HEK293 (cell line): ENCODE data around the gene SMYD1.

Experiments
- CTCF ChIA-PET: fragments of 350-600 bp; formaldehyde crosslinking; extraction: SDS; loops from one replicate; lab custom pipeline; 2021; ENCODE audit warnings: antibody characterized with exemption; lab: Yijun Ruan, JAX
- POLR2A ChIA-PET: fragments of 300-600 bp; formaldehyde crosslinking; extraction: SDS; loops from one replicate; lab custom pipeline; 2020; ENCODE audit warnings: antibody characterized with exemption, inconsistent platforms; lab: Yijun Ruan, JAX
- H3K27ac ChIP-seq: fragments of 200-500 bp; sonication (Bioruptor generic); 2 replicates; pipeline ENCODE4 v1.5.1; 2014; ENCODE audit warnings: low read depth, low read length, control low read depth, inconsistent platforms; ENCODE audit errors: extremely low read depth
- H3K36me3 ChIP-seq, 2 experiments: fragments of 200-500 bp in 1 of 2; sonication (Bioruptor generic) in 1 of 2; 1 replicate in 1 of 2; 2 replicates in 1 of 2; pipeline ENCODE4 v1.5.1; 2014 to 2017; ENCODE audit warnings: inconsistent platforms in 2 of 2, low read length in 2 of 2; ENCODE audit not compliant: control insufficient read depth in 2 of 2, insufficient read depth in 1 of 2
- H3K4me1 ChIP-seq: fragments of 200-500 bp; sonication (Bioruptor generic); 2 replicates; pipeline ENCODE4 v1.5.1; 2014; ENCODE audit warnings: mild to moderate bottlenecking, low read length, inconsistent platforms; ENCODE audit not compliant: control insufficient read depth, insufficient read depth
- H3K4me3 ChIP-seq: 2 replicates; pipeline ENCODE4 v1.5.1; 2011; ENCODE audit warnings: low read depth, mild to moderate bottlenecking, control low read depth, low read length, moderate library complexity
- H3K9me3 ChIP-seq: fragments of 200-500 bp; sonication (Bioruptor generic); 2 replicates; pipeline ENCODE4 v1.5.1; 2014; ENCODE audit warnings: low read depth, low read length, inconsistent platforms; ENCODE audit not compliant: control insufficient read depth, insufficient read depth
- CTCF ChIP-seq: fragments of 450-650 bp; formaldehyde crosslinking; IDR thresholded peaks from 2 replicates; pipeline ENCODE4 v1.5.1; 2016; ENCODE audit warnings: missing biosample characterization, missing genetic modification characterization
- GLIS2 ChIP-seq: fragments of 450-650 bp; formaldehyde crosslinking; IDR thresholded peaks from 2 replicates; pipeline ENCODE4 v1.5.1; 2016; ENCODE audit warnings: missing biosample characterization, missing genetic modification characterization
- KLF10 ChIP-seq: fragments of 450-650 bp; IDR thresholded peaks from 2 replicates; pipeline ENCODE4 v1.5.1; 2018; ENCODE audit warnings: missing biosample characterization, mild to moderate bottlenecking, missing genetic modification characterization
- KLF7 ChIP-seq: fragments of 450-650 bp; formaldehyde crosslinking; IDR thresholded peaks from 2 replicates; pipeline ENCODE4 v1.5.1; 2016; ENCODE audit warnings: missing biosample characterization, missing genetic modification characterization, borderline replicate concordance
- KLF9 ChIP-seq: fragments of 450-650 bp; formaldehyde crosslinking; IDR thresholded peaks from 2 replicates; pipeline ENCODE4 v1.5.1; 2016; ENCODE audit warnings: missing biosample characterization, missing genetic modification characterization, low read depth
- PRDM4 ChIP-seq: fragments of 450-650 bp; formaldehyde crosslinking; IDR thresholded peaks from 2 replicates; pipeline ENCODE4 v1.5.1; 2017; ENCODE audit warnings: missing biosample characterization, missing genetic modification characterization
- ZBTB1 ChIP-seq: fragments of 450-650 bp; formaldehyde crosslinking; IDR thresholded peaks from 2 replicates; pipeline ENCODE4 v1.5.1; 2016; ENCODE audit warnings: missing biosample characterization, missing genetic modification characterization
- ZBTB44 ChIP-seq: fragments of 450-650 bp; IDR thresholded peaks from 2 replicates; pipeline ENCODE4 v1.5.1; 2018; ENCODE audit warnings: missing biosample characterization, mild to moderate bottlenecking, missing genetic modification characterization
- ZBTB48 ChIP-seq: fragments of 450-650 bp; formaldehyde crosslinking; IDR thresholded peaks from 2 replicates; pipeline ENCODE4 v1.5.1; 2016; ENCODE audit warnings: missing biosample characterization, missing genetic modification characterization
- ZNF140 ChIP-seq: fragments of 450-650 bp; formaldehyde crosslinking; IDR thresholded peaks from 2 replicates; pipeline ENCODE4 v1.5.1; 2016; ENCODE audit warnings: missing biosample characterization, missing genetic modification characterization
- ZNF2 ChIP-seq: fragments of 450-650 bp; formaldehyde crosslinking; IDR thresholded peaks from 2 replicates; pipeline ENCODE4 v1.5.1; 2016; ENCODE audit warnings: missing biosample characterization, missing genetic modification characterization
- ZNF274 ChIP-seq, 2 experiments: fragments of 200-500 bp in 1 of 2; fragments of 450-650 bp in 1 of 2; sonication (Bioruptor generic) in 1 of 2; formaldehyde crosslinking in 1 of 2; IDR thresholded peaks; 2 replicates each; pipeline versions ENCODE4 v1.5.1 to v1.6.1; 2014 to 2016; ENCODE audit warnings: borderline replicate concordance in 1 of 2, inconsistent platforms in 1 of 2, low read length in 1 of 2, missing biosample characterization in 1 of 2, missing genetic modification characterization in 1 of 2
- ZNF488 ChIP-seq: fragments of 450-650 bp; formaldehyde crosslinking; IDR thresholded peaks from 2 replicates; pipeline ENCODE4 v1.5.1; 2016; ENCODE audit warnings: missing biosample characterization, missing genetic modification characterization
- ZNF510 ChIP-seq: fragments of 450-650 bp; formaldehyde crosslinking; IDR thresholded peaks from 2 replicates; pipeline ENCODE4 v1.5.1; 2018; ENCODE audit warnings: mild to moderate bottlenecking, missing genetic modification characterization, missing biosample characterization; ENCODE audit not compliant: insufficient replicate concordance
- ZNF626 ChIP-seq: fragments of 450-650 bp; sonication (Bioruptor Pico); formaldehyde crosslinking; IDR thresholded peaks from 2 replicates; pipeline ENCODE4 v1.5.1; 2018; ENCODE audit warnings: missing biosample characterization, missing genetic modification characterization, inconsistent platforms
- ZNF654 ChIP-seq: fragments of 450-650 bp; formaldehyde crosslinking; IDR thresholded peaks from 2 replicates; pipeline ENCODE4 v1.5.1; 2016; ENCODE audit warnings: low read depth, missing biosample characterization, missing genetic modification characterization
- ZNF768 ChIP-seq: fragments of 450-650 bp; formaldehyde crosslinking; IDR thresholded peaks from 2 replicates; pipeline ENCODE4 v1.5.1; 2018; ENCODE audit warnings: missing biosample characterization, mild to moderate bottlenecking, missing genetic modification characterization
- ZNF776 ChIP-seq: fragments of 450-650 bp; formaldehyde crosslinking; IDR thresholded peaks from 2 replicates; pipeline ENCODE4 v1.5.0; 2017; ENCODE audit warnings: missing biosample characterization, missing genetic modification characterization, borderline replicate concordance

Gene SMYD1

GRCh38 chr2:88059979-88060906, 7.4 kb upstream of the SMYD1 start:
- H3K27ac ChIP-seq = no peak overlapping the region
- TF ChIP-seq CTCF (tag by site-specific recombination) (0 out of 2 replicates have a peak, but pooled peaks have one; percentile 34), ZNF654 (tag by site-specific recombination) (peak; percentile 69), ZNF776 (tag by site-specific recombination) (no peak)
- ChIA-PET POLR2A (interaction anchor here (0.7 to 1.1 kb wide), 2 partner anchors 95 to 99 kb away, joined by 3 read pairs; no protein-coding TSS in a partner anchor), CTCF (interaction anchor here (0.6 to 5.0 kb wide), 52 partner anchors 9 to 611 kb away, joined by 3 to 141 read pairs (median 6); partner anchors contain the start of gene SMYD1)
- H3K36me3 ChIP-seq = no peaks in the 10 kb centered on the region
- no peaks in the 10 kb centered on the region; the same call in 1 of the 2 replicates for H3K4me1 ChIP-seq
- no peak overlapping the region for H3K4me3 ChIP-seq
- no peaks in the 10 kb centered on the region for H3K9me3 ChIP-seq

GRCh38 chr2:88060907-88061275, 6.7 kb upstream of the SMYD1 start:
- POLR2A ChIA-PET = interaction anchor here (1.1 kb wide), 1 partner anchor 99 kb away, joined by 3 read pairs; no protein-coding TSS in a partner anchor

GRCh38 chr2:88061295-88061694, 6.3 kb upstream of the SMYD1 start:
- Histone ChIP-seq H3K4me3 (no peak overlapping the region), H3K9me3 (no peaks in the 10 kb centered on the region), H3K27ac (no peak overlapping the region), H3K4me1 (no peaks in the 10 kb centered on the region), H3K36me3 (no peaks in the 10 kb centered on the region)
- ChIA-PET CTCF (interaction anchor here (0.6 to 5.0 kb wide), 28 partner anchors 8 to 610 kb away, joined by 3 to 141 read pairs (median 8); partner anchors contain the start of gene SMYD1), POLR2A (no interaction called here)
- TF ChIP-seq ZNF274 (IDR thresholded peaks at IDR 0.05; ENCODE audit: low read length) (no peak), ZNF274 (tag by site-specific recombination; IDR thresholded peaks at IDR 0.05; ENCODE audit: borderline replicate concordance) (no peak), ZNF140 (no peak), ZBTB1 (no peak), ZBTB48 (no peak), ZNF768 (tag by site-specific recombination) (no peak), ZNF626 (no peak), KLF7 (tag by site-specific recombination) (no peak), PRDM4 (tag by site-specific recombination) (no peak), ZNF2 (tag by site-specific recombination) (no peak)

More at GRCh38 chr2:88060907-88061275, 6.7 kb upstream of the SMYD1 start:
- CTCF ChIA-PET = interaction anchor here (0.6 to 5.0 kb wide), 49 partner anchors 8 to 611 kb away, joined by 3 to 141 read pairs (median 6); partner anchors contain the start of gene SMYD1
- Histone ChIP-seq H3K4me1 (no peaks in the 10 kb centered on the region; the same call in 1 of the 2 replicates), H3K36me3 (no peaks in the 10 kb centered on the region), H3K9me3 (no peaks in the 10 kb centered on the region), H3K27ac (no peak overlapping the region), H3K4me3 (no peak overlapping the region)
- TF ChIP-seq GLIS2 (tag by site-specific recombination) (no peak), ZNF488 (no peak), KLF10 (tag by site-specific recombination) (no peak), ZBTB44 (tag by site-specific recombination) (no peak), KLF9 (no peak), ZNF510 (tag by site-specific recombination) (no peak)
